Measurements from ENCODE around the gene DCTPP1. TPM values are rescaled to one million over a fixed set of nuclear protein-coding genes. Genes with fewer than 3 reads are reported as not detected.
"Not testable (repeated sequence)": the region's sequence is repeated elsewhere in the genome, so short reads cannot be mapped to it uniquely, and the experiment has no call there.

Gene DCTPP1
- total RNA-seq, 1 experiment from 2014 or later = 125 TPM

GRCh38 chr16:30456302-30456701, 26.5 kb upstream of the DCTPP1 start:
- DNase-seq (ENCODE audit: low read depth, low spot score) = no peak
- Histone ChIP-seq H3K27ac (ENCODE audit: low read depth, low read length) (no peak overlapping the region), H3K9me3 (ENCODE audit: control insufficient read depth in 1 of 2, insufficient read depth in 1 of 2, low read depth in 1 of 2, low read length in 2 of 2) (no peaks in the 10 kb centered on the region), H3K9ac (ENCODE audit: low read length) (no peak overlapping the region), H3K4me3 (replicated peaks in 1 of 2; ENCODE audit: low read depth in 1 of 2, low read length in 2 of 2) (no peak overlapping the region), H3K79me2 (ENCODE audit: insufficient read depth, low read length) (no peaks in the 10 kb centered on the region), H3K36me3 (ENCODE audit: control insufficient read depth in 1 of 2, insufficient read depth in 2 of 2, low read length in 2 of 2) (no peaks in the 10 kb centered on the region), H3K27me3 (ENCODE audit: insufficient read depth, low read length) (no peaks in the 10 kb centered on the region), H3K9me2 (ENCODE audit: insufficient read depth) (no peaks in the 10 kb centered on the region), H3K4me1 (ENCODE audit: control insufficient read depth in 1 of 2, insufficient read depth in 2 of 2, low read length in 2 of 2) (no peaks in the 10 kb centered on the region), H2AFZ (ENCODE audit: low read depth, low read length, poor library complexity, severe bottlenecking) (no peak overlapping the region), H3K4me2 (ENCODE audit: low read length) (no peak overlapping the region), H4K20me1 (ENCODE audit: insufficient read depth) (no peaks in the 10 kb centered on the region)
- ATAC-seq = no peak
- intact Hi-C loops (cut with micrococcal nuclease) = no loop called here
- ChIA-PET CTCF (no interaction called here), RAD21 (ENCODE audit: low non-redundant PET in 1 of 2, low total read pairs in 2 of 2, uncharacterized antibody in 2 of 2, unreplicated experiment in 2 of 2) (no interaction called here), POLR2A (no interaction called here)
- TF ChIP-seq JUND (IDR thresholded peaks at IDR 0.05) (no peak), FOSL1 (IDR thresholded peaks at IDR 0.05; ENCODE audit: low read depth) (no peak), CTCF (IDR thresholded peaks at IDR 0.05 in 2 of 3, conservative IDR thresholded peaks at IDR 0.05 in 1 of 3; ENCODE audit: borderline replicate concordance in 1 of 3, insufficient read depth in 1 of 3, low read depth in 2 of 3, low read length in 2 of 3) (no peak), SRF (IDR thresholded peaks at IDR 0.05; ENCODE audit: low read depth) (no peak), YY1 (IDR thresholded peaks at IDR 0.05; ENCODE audit: extremely low read depth, insufficient replicate concordance, low read depth, low read length) (no peak), RAD21 (IDR thresholded peaks at IDR 0.05; ENCODE audit: low read depth) (no peak), POLR2AphosphoS5 (IDR thresholded peaks at IDR 0.05; ENCODE audit: low read depth, low read length) (no peak), ZBTB33 (IDR thresholded peaks at IDR 0.05; ENCODE audit: extremely low read depth, insufficient replicate concordance, low read length) (no peak), TCF7L2 (IDR thresholded peaks at IDR 0.05; ENCODE audit: borderline replicate concordance, extremely low read depth, insufficient read depth, insufficient read length) (no peak), ZFX (IDR thresholded peaks at IDR 0.05) (no peak)
- no TSS peak for BruUV-seq (replicated peaks)

- H3K79me2 ChIP-seq (ENCODE audit: insufficient read depth, low read length); CTCF ChIA-PET; H3K27ac ChIP-seq (ENCODE audit: low read depth, low read length); DNase-seq (ENCODE audit: low read depth, low spot score); BruUV-seq (replicated peaks); H3K9me2 ChIP-seq (ENCODE audit: insufficient read depth); H3K9me3 ChIP-seq (ENCODE audit: control insufficient read depth in 1 of 2, insufficient read depth in 1 of 2, low read depth in 1 of 2, low read length in 2 of 2); H4K20me1 ChIP-seq (ENCODE audit: insufficient read depth); H3K36me3 ChIP-seq (ENCODE audit: control insufficient read depth in 1 of 2, insufficient read depth in 2 of 2, low read length in 2 of 2); ATAC-seq; H3K9ac ChIP-seq (ENCODE audit: low read length); intact Hi-C loops (cut with micrococcal nuclease); H2AFZ ChIP-seq (ENCODE audit: low read depth, low read length, poor library complexity, severe bottlenecking); RAD21 ChIA-PET (ENCODE audit: low non-redundant PET in 1 of 2, low total read pairs in 2 of 2, uncharacterized antibody in 2 of 2, unreplicated experiment in 2 of 2); H3K4me1 ChIP-seq (ENCODE audit: control insufficient read depth in 1 of 2, insufficient read depth in 2 of 2, low read length in 2 of 2); H3K4me3 ChIP-seq (replicated peaks in 1 of 2; ENCODE audit: low read depth in 1 of 2, low read length in 2 of 2); H3K4me2 ChIP-seq (ENCODE audit: low read length); POLR2A ChIA-PET; H3K27me3 ChIP-seq (ENCODE audit: insufficient read depth, low read length): not testable (repeated sequence)
These were observed 23.1 kb upstream of the DCTPP1 start for GRCh38 chr16:30452709-30453580.
